Omental fat pad (tissue), 4 donors: ENCODE measurements around the gene TRPV4. TPM values are rescaled to one million over a fixed set of nuclear protein-coding genes. Genes with fewer than 3 reads are reported as not detected.

ENCODE experiments used
- ATAC-seq: fragments of 150-250 bp; one replicate; pipeline ENCODE4 v1.9.1; 2016; ENCODE audit warnings: mild to moderate bottlenecking, moderate library complexity; ENCODE audit not compliant: low FRiP score
- DNase-seq: peaks from one replicate; pipeline ENCODE4 v3.0.0-alpha.2; 2019; ENCODE audit warnings: low spot score
- CTCF ChIP-seq, 3 donors: fragments of 450-650 bp; IDR thresholded peaks; one replicate each; pipeline ENCODE4 v1.5.1; 2016 to 2017; ENCODE audit warnings: antibody characterized with exemption in 3 of 3, mild to moderate bottlenecking in 3 of 3, moderate library complexity in 2 of 3
- total RNA-seq, 4 donors: library from RNA; depleted of rRNA; stranded (reverse); fragments of >200 nt; gene quantifications; one replicate each; pipeline ENCODE4 v1.1.0, GENCODE V29; 2016

Gene TRPV4
- total RNA-seq, 4 donors from 2014 or later: 1.2 to 2.4 (median 1.6) TPM

GRCh38 chr12:109759595-109759994, 73.6 kb downstream of the TRPV4 start:
- ATAC-seq (no peak), DNase-seq (no peak)

GRCh38 chr12:109758426-109759420, 74.5 kb downstream of the TRPV4 start:
- no peak for TF ChIP-seq CTCF (IDR thresholded peaks at IDR 0.05)
- DNase-seq: no peak
- no peak for ATAC-seq

More at GRCh38 chr12:109759595-109759994, 73.6 kb downstream of the TRPV4 start:
- TF ChIP-seq CTCF (IDR thresholded peaks at IDR 0.05): no peak

- TF ChIP-seq CTCF (IDR thresholded peaks at IDR 0.05): no peak
- peak; percentile 10 for DNase-seq
- ATAC-seq: no peak
These were observed 75.4 kb downstream of the TRPV4 start for GRCh38 chr12:109757671-109758265.

- DNase-seq (no peak), ATAC-seq (no peak)
- no peak for TF ChIP-seq CTCF (IDR thresholded peaks at IDR 0.05)
These were observed 76.7 kb downstream of the TRPV4 start for GRCh38 chr12:109756457-109756856.

GRCh38 chr12:109753959-109754358, 79.2 kb downstream of the TRPV4 start:
- ATAC-seq (no peak), DNase-seq (no peak)
- TF ChIP-seq CTCF (IDR thresholded peaks at IDR 0.05): no peak

GRCh38 chr12:109753054-109753401, 80.2 kb downstream of the TRPV4 start:
- ATAC-seq: no peak
- no peak for TF ChIP-seq CTCF (IDR thresholded peaks at IDR 0.05)

More at GRCh38 chr12:109753054-109753401, 80.2 kb downstream of the TRPV4 start:
- DNase-seq: no peak
